Measurements from ENCODE around the gene DLG2.
A peak's percentile ranks its signal among the peaks of the same experiment; 100 is the strongest.

Gene DLG2

DNA sequence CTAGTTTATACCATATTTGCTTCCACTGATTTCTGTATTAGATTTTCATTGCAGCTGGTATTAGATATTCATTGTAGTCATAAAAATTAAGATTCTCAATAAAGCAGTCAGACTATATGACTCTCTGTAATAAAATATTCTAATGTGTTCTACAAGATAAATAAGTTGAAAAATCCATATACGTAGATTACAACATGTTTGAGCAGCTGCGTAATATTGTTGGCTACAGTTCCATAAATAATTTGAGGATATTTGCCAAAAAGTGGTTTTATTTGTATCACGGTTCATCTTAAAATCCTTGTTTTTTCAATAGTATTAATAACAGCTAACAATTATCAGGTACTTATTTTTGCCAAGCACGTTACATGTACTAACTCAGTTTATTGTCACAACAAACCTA, 1672.4 kb downstream of the DLG2 start:
- H2BK12ac ChIP-seq (ENCODE audit: low read length in 2 of 2): no peak overlapping the region
- no peaks in the 10 kb centered on the region for H3K36me3 ChIP-seq (ENCODE audit: control insufficient read depth in 1 of 2, insufficient read depth in 2 of 2, low read depth in 1 of 2, low read length in 2 of 2)
- H2BK15ac ChIP-seq (ENCODE audit: low read depth, poor library complexity, severe bottlenecking): no peak overlapping the region
- H2AFZ ChIP-seq (ENCODE audit: low read depth, low read length): no peak overlapping the region
- H3K14ac ChIP-seq (ENCODE audit: low read length in 2 of 2): no peak overlapping the region
- no CpG with 5 or more reads among the region's 4 CpGs for WGBS
- H3K4me2 ChIP-seq (ENCODE audit: low read length, poor library complexity, severe bottlenecking): no peak overlapping the region
- H3K79me1 ChIP-seq (replicated peaks; ENCODE audit: low read length, poor library complexity, severe bottlenecking): no peaks in the 10 kb centered on the region
- no peak overlapping the region for H2BK5ac ChIP-seq (ENCODE audit: low read depth, low read length, poor library complexity, severe bottlenecking)
- no peak overlapping the region for H2BK120ac ChIP-seq (ENCODE audit: low read depth, low read length)
- H4K8ac ChIP-seq (ENCODE audit: low read length): no peak overlapping the region
- DNase-seq: no peak
- no peak overlapping the region for H3K9ac ChIP-seq (ENCODE audit: low read length)
- no peak overlapping the region for H2AK5ac ChIP-seq (ENCODE audit: low read length, severe bottlenecking)
- H3K27me3 ChIP-seq (ENCODE audit: control insufficient read depth in 1 of 2, insufficient read depth in 1 of 2, low read length in 2 of 2): no peaks in the 10 kb centered on the region
- H3K4me3 ChIP-seq (ENCODE audit: insufficient read depth in 1 of 2, low read depth in 1 of 2, low read length in 2 of 2): no peak overlapping the region
- H4K91ac ChIP-seq (ENCODE audit: low read length): no peak overlapping the region
- H3K18ac ChIP-seq (ENCODE audit: low read depth in 1 of 2, low read length in 2 of 2): no peak overlapping the region
- no peak overlapping the region for H3K4ac ChIP-seq (ENCODE audit: low read depth in 1 of 2, low read length in 2 of 2)
- no peaks in the 10 kb centered on the region for H3K4me1 ChIP-seq (ENCODE audit: control insufficient read depth, insufficient read depth, low read depth, low read length)
- H3K27ac ChIP-seq (ENCODE audit: low read length, poor library complexity, severe bottlenecking): no peak overlapping the region
- H3K23ac ChIP-seq (ENCODE audit: low read length in 2 of 2): no peak overlapping the region
- no peaks in the 10 kb centered on the region for H3K9me3 ChIP-seq (ENCODE audit: control insufficient read depth, low read length)

DNA sequence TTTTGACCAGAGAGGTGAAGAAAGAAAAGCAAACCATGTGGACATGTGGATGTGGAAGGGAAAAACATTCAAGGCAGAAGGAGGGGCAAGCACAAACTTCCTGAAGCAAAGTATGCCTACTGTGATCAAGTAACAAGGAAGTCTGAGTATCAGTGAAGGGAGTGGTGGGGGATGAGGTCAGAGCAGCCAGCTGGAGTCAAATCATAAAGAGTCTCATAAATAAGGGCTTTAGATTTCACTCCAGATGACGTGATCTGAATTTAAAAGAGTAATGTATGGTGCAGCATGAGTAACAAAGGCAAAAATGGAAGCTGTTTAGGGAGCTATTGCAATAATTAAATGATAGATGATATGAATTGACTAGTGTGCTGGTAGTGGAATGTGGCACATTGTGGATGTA, 1675.6 kb downstream of the DLG2 start:
- H3K18ac ChIP-seq (ENCODE audit: low read depth in 1 of 2, low read length in 2 of 2): peak overlapping the region in 1 of 2 experiments; percentile 12
- H3K9ac ChIP-seq (ENCODE audit: low read length): no peak overlapping the region
- H4K8ac ChIP-seq (ENCODE audit: low read length): no peak overlapping the region
- no peak overlapping the region for H3K23ac ChIP-seq (ENCODE audit: low read length in 2 of 2)
- no peak overlapping the region for H3K14ac ChIP-seq (ENCODE audit: low read length in 2 of 2)
- H3K36me3 ChIP-seq (ENCODE audit: control insufficient read depth in 1 of 2, insufficient read depth in 2 of 2, low read depth in 1 of 2, low read length in 2 of 2): no peaks in the 10 kb centered on the region
- H2AFZ ChIP-seq (ENCODE audit: low read depth, low read length): no peak overlapping the region
- H3K4me1 ChIP-seq (ENCODE audit: control insufficient read depth, insufficient read depth, low read depth, low read length): no peaks in the 10 kb centered on the region
- no peak overlapping the region for H4K91ac ChIP-seq (ENCODE audit: low read length)
- no peaks in the 10 kb centered on the region for H3K9me3 ChIP-seq (ENCODE audit: control insufficient read depth, low read length)
- no peak overlapping the region for H3K4me2 ChIP-seq (ENCODE audit: low read length, poor library complexity, severe bottlenecking)
- no peak overlapping the region for H3K27ac ChIP-seq (ENCODE audit: low read length, poor library complexity, severe bottlenecking)
- no peaks in the 10 kb centered on the region for H3K27me3 ChIP-seq (ENCODE audit: control insufficient read depth in 1 of 2, insufficient read depth in 1 of 2, low read length in 2 of 2)
- WGBS: 37% methylated on average over 1 of the region's 1 CpG
- H2BK12ac ChIP-seq (ENCODE audit: low read length in 2 of 2): no peak overlapping the region
- H2BK120ac ChIP-seq (ENCODE audit: low read depth, low read length): no peak overlapping the region
- H3K4me3 ChIP-seq (ENCODE audit: insufficient read depth in 1 of 2, low read depth in 1 of 2, low read length in 2 of 2): no peak overlapping the region
- H2BK15ac ChIP-seq (ENCODE audit: low read depth, poor library complexity, severe bottlenecking): no peak overlapping the region
- DNase-seq: no peak
- H3K4ac ChIP-seq (ENCODE audit: low read depth in 1 of 2, low read length in 2 of 2): no peak overlapping the region
- H2BK5ac ChIP-seq (ENCODE audit: low read depth, low read length, poor library complexity, severe bottlenecking): no peak overlapping the region
- no peaks in the 10 kb centered on the region for H3K79me1 ChIP-seq (replicated peaks; ENCODE audit: low read length, poor library complexity, severe bottlenecking)
- no peak overlapping the region for H2AK5ac ChIP-seq (ENCODE audit: low read length, severe bottlenecking)

DNA sequence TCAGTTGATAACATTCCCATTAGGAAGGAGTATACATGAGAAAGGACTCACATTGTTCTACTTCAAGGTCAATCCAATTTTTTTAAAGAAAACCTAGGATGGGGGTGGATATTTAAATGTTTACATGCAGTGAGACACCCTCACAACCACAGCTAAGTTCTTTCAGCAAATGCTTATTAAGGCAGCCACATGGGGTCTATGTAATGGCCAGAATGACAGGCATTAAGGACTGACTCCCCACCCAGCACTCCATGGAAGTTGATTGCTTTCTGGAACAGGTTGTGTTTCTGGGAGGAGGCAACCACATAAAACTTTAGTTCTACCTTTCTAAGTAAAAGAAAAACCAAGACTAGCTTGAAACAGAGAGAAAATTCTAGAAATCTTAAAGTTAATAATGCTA, 1678.9 kb downstream of the DLG2 start:
- no peak overlapping the region for H2AFZ ChIP-seq (ENCODE audit: low read depth, low read length)
- no peak overlapping the region for H2BK120ac ChIP-seq (ENCODE audit: low read depth, low read length)
- no peak for DNase-seq
- H4K8ac ChIP-seq (ENCODE audit: low read length): no peak overlapping the region
- H3K36me3 ChIP-seq (ENCODE audit: control insufficient read depth in 1 of 2, insufficient read depth in 2 of 2, low read depth in 1 of 2, low read length in 2 of 2): no peaks in the 10 kb centered on the region
- H3K4ac ChIP-seq (ENCODE audit: low read depth in 1 of 2, low read length in 2 of 2): no peak overlapping the region
- no peak overlapping the region for H3K27ac ChIP-seq (ENCODE audit: low read length, poor library complexity, severe bottlenecking)
- H2AK5ac ChIP-seq (ENCODE audit: low read length, severe bottlenecking): no peak overlapping the region
- no peak overlapping the region for H2BK5ac ChIP-seq (ENCODE audit: low read depth, low read length, poor library complexity, severe bottlenecking)
- no peak overlapping the region for H3K4me3 ChIP-seq (ENCODE audit: insufficient read depth in 1 of 2, low read depth in 1 of 2, low read length in 2 of 2)
- H2BK15ac ChIP-seq (ENCODE audit: low read depth, poor library complexity, severe bottlenecking): no peak overlapping the region
- H3K23ac ChIP-seq (ENCODE audit: low read length in 2 of 2): no peak overlapping the region
- no peaks in the 10 kb centered on the region for H3K4me1 ChIP-seq (ENCODE audit: control insufficient read depth, insufficient read depth, low read depth, low read length)
- H2BK12ac ChIP-seq (ENCODE audit: low read length in 2 of 2): no peak overlapping the region
- H3K79me1 ChIP-seq (replicated peaks; ENCODE audit: low read length, poor library complexity, severe bottlenecking): no peaks in the 10 kb centered on the region
- no peak overlapping the region for H3K4me2 ChIP-seq (ENCODE audit: low read length, poor library complexity, severe bottlenecking)
- H4K91ac ChIP-seq (ENCODE audit: low read length): no peak overlapping the region
- no peaks in the 10 kb centered on the region for H3K27me3 ChIP-seq (ENCODE audit: control insufficient read depth in 1 of 2, insufficient read depth in 1 of 2, low read length in 2 of 2)
- H3K9ac ChIP-seq (ENCODE audit: low read length): no peak overlapping the region
- no peaks in the 10 kb centered on the region for H3K9me3 ChIP-seq (ENCODE audit: control insufficient read depth, low read length)
- H3K14ac ChIP-seq (ENCODE audit: low read length in 2 of 2): no peak overlapping the region
- H3K18ac ChIP-seq (ENCODE audit: low read depth in 1 of 2, low read length in 2 of 2): no peak overlapping the region

DNA sequence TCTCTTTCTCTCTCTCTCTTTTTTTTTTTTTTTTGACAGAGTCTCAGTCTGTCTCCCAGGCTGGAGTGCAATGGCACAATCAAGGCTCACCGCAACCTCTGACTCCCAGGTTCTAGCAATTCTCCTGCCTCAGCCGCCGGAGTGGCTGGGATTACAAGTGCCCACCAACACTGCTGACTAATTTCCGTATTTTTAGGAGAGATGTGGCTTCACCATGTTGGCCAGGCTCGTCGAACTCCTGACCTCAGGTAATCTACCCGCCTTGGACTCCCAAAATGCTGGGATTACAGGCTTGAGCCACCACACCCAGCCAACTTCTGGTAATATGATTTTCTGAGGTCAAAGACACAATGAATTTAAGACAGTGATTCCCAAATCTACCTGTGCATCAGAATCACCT, 1681.2 kb downstream of the DLG2 start:
- no peak overlapping the region for H3K4me2 ChIP-seq (ENCODE audit: low read length, poor library complexity, severe bottlenecking)
- H3K9me3 ChIP-seq (ENCODE audit: control insufficient read depth, low read length): no peaks in the 10 kb centered on the region
- H3K79me1 ChIP-seq (replicated peaks; ENCODE audit: low read length, poor library complexity, severe bottlenecking): no peaks in the 10 kb centered on the region
- H4K91ac ChIP-seq (ENCODE audit: low read length): no peak overlapping the region
- H3K4me1 ChIP-seq (ENCODE audit: control insufficient read depth, insufficient read depth, low read depth, low read length): no peaks in the 10 kb centered on the region
- 84% methylated on average over 7 of the region's 7 CpGs for WGBS
- no peak for DNase-seq
- H4K8ac ChIP-seq (ENCODE audit: low read length): no peak overlapping the region
- H3K27me3 ChIP-seq (ENCODE audit: control insufficient read depth in 1 of 2, insufficient read depth in 1 of 2, low read length in 2 of 2): no peaks in the 10 kb centered on the region
- no peaks in the 10 kb centered on the region for H3K36me3 ChIP-seq (ENCODE audit: control insufficient read depth in 1 of 2, insufficient read depth in 2 of 2, low read depth in 1 of 2, low read length in 2 of 2)
- H3K18ac ChIP-seq (ENCODE audit: low read depth in 1 of 2, low read length in 2 of 2): no peak overlapping the region
- no peak overlapping the region for H3K27ac ChIP-seq (ENCODE audit: low read length, poor library complexity, severe bottlenecking)
- no peak overlapping the region for H2AFZ ChIP-seq (ENCODE audit: low read depth, low read length)
- H3K9ac ChIP-seq (ENCODE audit: low read length): no peak overlapping the region
- no peak overlapping the region for H2BK15ac ChIP-seq (ENCODE audit: low read depth, poor library complexity, severe bottlenecking)
- no peak overlapping the region for H3K14ac ChIP-seq (ENCODE audit: low read length in 2 of 2)
- H3K4me3 ChIP-seq (ENCODE audit: insufficient read depth in 1 of 2, low read depth in 1 of 2, low read length in 2 of 2): no peak overlapping the region
- no peak overlapping the region for H2BK120ac ChIP-seq (ENCODE audit: low read depth, low read length)
- no peak overlapping the region for H2BK12ac ChIP-seq (ENCODE audit: low read length in 2 of 2)
- H3K23ac ChIP-seq (ENCODE audit: low read length in 2 of 2): no peak overlapping the region
- no peak overlapping the region for H2BK5ac ChIP-seq (ENCODE audit: low read depth, low read length, poor library complexity, severe bottlenecking)
- no peak overlapping the region for H2AK5ac ChIP-seq (ENCODE audit: low read length, severe bottlenecking)
- no peak overlapping the region for H3K4ac ChIP-seq (ENCODE audit: low read depth in 1 of 2, low read length in 2 of 2)

All from mesenchymal stem cell (in vitro differentiated cells and primary cell).